Measurements from ENCODE around the gene SREK1. TPM values are rescaled to one million over a fixed set of nuclear protein-coding genes. Genes with fewer than 3 reads are reported as not detected.

The SREK1 gene
- total RNA-seq, 1 experiment from 2014 or later, result 59.6 TPM

DNA sequence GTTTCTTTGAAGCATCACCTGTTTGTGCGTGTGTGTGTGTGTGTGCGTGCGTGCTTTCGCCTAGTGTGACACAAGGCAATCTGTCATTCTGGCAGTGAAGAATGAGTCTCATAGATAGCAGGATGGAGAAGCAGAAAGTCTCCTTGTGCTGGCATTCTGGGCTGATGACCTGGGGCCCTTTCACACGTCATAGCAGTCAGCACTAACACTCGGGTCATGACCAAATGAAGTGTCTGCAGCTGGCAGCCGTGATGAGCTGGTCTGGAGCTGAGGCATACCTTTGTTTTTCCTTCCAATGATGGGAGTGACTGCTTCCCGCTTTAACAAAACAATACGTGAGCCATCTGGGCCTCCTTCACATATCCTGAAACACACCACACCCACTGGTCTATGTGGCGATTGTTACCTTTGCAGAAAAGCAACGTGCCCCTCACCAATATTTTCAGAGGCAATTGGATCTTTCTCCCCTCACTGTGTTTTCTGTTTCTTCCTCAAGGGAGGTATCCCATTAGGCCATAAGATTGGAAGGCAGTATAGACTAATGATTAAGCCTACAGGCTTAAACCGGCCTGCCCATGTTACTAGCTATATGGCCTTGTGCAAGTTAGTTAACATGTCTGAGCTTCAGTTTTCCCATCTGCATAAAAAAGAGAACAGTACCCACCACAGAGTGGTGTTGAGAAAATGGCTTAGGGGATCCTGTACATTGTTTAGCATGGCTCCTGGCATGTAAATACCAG, 88.8 kb downstream of the SREK1 start:
- Histone ChIP-seq H3K4ac (ENCODE audit: low read depth, low read length) (no peak overlapping the region), H2BK12ac (ENCODE audit: insufficient read length, low read depth, low read length) (no peak overlapping the region), H2BK15ac (ENCODE audit: low read depth, low read length) (no peak overlapping the region), H3K27me3 (ENCODE audit: insufficient read depth, low read length) (no peaks in the 10 kb centered on the region), H3K18ac (ENCODE audit: insufficient read length, low read depth, low read length) (no peak overlapping the region), H3K9me3 (ENCODE audit: control insufficient read depth, low read depth, low read length) (no peaks in the 10 kb centered on the region), H4K5ac (ENCODE audit: insufficient read length, low read depth, low read length) (no peak overlapping the region), H3K23me2 (ENCODE audit: insufficient read length, low read depth, low read length, poor library complexity, severe bottlenecking) (no peaks in the 10 kb centered on the region), H3K9ac (ENCODE audit: extremely low read depth, insufficient read length, low read length) (no peak overlapping the region), H3K23ac (ENCODE audit: insufficient read length, low read depth, low read length) (no peak overlapping the region), H3K4me2 (ENCODE audit: insufficient read depth, insufficient read length, low read length) (no peak overlapping the region), H3T11ph (ENCODE audit: low read length) (no peak overlapping the region), H3K14ac (ENCODE audit: insufficient read depth, low read length) (no peak overlapping the region), H2BK120ac (ENCODE audit: low read depth, low read length, poor library complexity, severe bottlenecking) (no peak overlapping the region), H3K56ac (ENCODE audit: insufficient read length, low read depth, low read length) (no peak overlapping the region), H2AK5ac (ENCODE audit: insufficient read length, low read length) (no peak overlapping the region), H2BK5ac (ENCODE audit: insufficient read length, low read length) (no peak overlapping the region), H3K27ac (ENCODE audit: insufficient read length, low read depth, low read length) (no peak overlapping the region), H2AFZ (ENCODE audit: low read length) (no peak overlapping the region), H4K8ac (replicated peaks; ENCODE audit: insufficient read length, low read depth, low read length) (no peak overlapping the region), H4K91ac (ENCODE audit: insufficient read length, low read depth, low read length) (no peak overlapping the region), H3K79me2 (ENCODE audit: insufficient read depth, low read length) (no peaks in the 10 kb centered on the region), H3K4me1 (ENCODE audit: insufficient read depth, low read length) (peaks cover 4% of the 10 kb centered on the region; the same call in 1 of the 2 replicates), H2BK20ac (ENCODE audit: low read depth, low read length, poor library complexity, severe bottlenecking) (no peak overlapping the region), H3K79me1 (ENCODE audit: insufficient read depth, low read depth, low read length, poor library complexity, severe bottlenecking) (no peaks in the 10 kb centered on the region), H4K20me1 (ENCODE audit: control insufficient read depth, insufficient read depth, insufficient read length) (no peaks in the 10 kb centered on the region)
- no peak overlapping the region for H3K4me3 Mint-ChIP-seq
- H3K27me3 Mint-ChIP-seq (ENCODE audit: low read depth), result no peaks in the 10 kb centered on the region
- no CpG with 5 or more reads among the region's 12 CpGs for WGBS (ENCODE audit: extremely low coverage, insufficient read length, low lambda C conversion rate)
- TF ChIP-seq, protein P1, sequence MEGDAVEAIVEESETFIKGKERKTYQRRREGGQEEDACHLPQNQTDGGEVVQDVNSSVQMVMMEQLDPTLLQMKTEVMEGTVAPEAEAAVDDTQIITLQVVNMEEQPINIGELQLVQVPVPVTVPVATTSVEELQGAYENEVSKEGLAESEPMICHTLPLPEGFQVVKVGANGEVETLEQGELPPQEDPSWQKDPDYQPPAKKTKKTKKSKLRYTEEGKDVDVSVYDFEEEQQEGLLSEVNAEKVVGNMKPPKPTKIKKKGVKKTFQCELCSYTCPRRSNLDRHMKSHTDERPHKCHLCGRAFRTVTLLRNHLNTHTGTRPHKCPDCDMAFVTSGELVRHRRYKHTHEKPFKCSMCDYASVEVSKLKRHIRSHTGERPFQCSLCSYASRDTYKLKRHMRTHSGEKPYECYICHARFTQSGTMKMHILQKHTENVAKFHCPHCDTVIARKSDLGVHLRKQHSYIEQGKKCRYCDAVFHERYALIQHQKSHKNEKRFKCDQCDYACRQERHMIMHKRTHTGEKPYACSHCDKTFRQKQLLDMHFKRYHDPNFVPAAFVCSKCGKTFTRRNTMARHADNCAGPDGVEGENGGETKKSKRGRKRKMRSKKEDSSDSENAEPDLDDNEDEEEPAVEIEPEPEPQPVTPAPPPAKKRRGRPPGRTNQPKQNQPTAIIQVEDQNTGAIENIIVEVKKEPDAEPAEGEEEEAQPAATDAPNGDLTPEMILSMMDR (conservative IDR thresholded peaks at IDR 0.05), result no peak
- H3K9me3 Mint-ChIP-seq, result no peaks in the 10 kb centered on the region
- H3K36me3 Mint-ChIP-seq (ENCODE audit: insufficient read depth in 1 of 3, low read depth in 3 of 3), result no peaks in the 10 kb centered on the region
- H3K4me1 Mint-ChIP-seq, result peaks cover 21 to 25% of the 10 kb centered on the region in 2 experiments
- DNase-seq, result peak; percentile 61
- H3K27ac Mint-ChIP-seq, result no peak overlapping the region; a peak in 1 of 7 replicates

Other genes with a start within 250 kb of the SREK1 start
- 38.9 and 42.9 TPM in 2 replicates for gene ERBIN, start 217.7 kb upstream of the SREK1 start, total RNA-seq (2021)